ENCODE data around the gene A2ML1.
A peak's percentile ranks its signal among the peaks of the same experiment; 100 is the strongest.
"Not testable (repeated sequence)": the region's sequence is repeated elsewhere in the genome, so short reads cannot be mapped to it uniquely, and the experiment has no call there.

Gene A2ML1

DNA sequence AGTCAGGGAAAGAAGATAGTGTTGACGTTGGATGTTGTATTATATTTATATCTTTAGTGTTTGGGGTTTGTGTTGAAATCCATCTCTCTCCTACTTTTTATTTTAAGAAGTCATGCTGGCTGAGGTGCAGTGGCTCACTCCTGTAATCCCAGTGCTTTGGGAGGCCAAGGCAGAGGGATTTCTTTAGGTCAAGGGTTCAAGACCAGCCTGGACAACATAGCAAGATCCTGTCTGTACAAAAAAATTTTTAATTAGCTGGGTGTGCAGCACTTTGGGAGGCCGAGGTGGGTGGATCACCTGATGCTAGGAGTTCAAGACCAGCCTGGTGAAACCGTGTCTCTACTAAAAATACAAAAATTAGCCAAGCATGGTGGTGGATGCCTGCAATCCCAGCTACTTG, 23.9 kb downstream of the A2ML1 start:
- no peaks in the 10 kb centered on the region for H3K36me3 ChIP-seq
- H3K9me3 ChIP-seq (replicated peaks in 1 of 11), result no peaks in the 10 kb centered on the region
- H3K4me2 ChIP-seq, result no peak overlapping the region
- H3K9ac ChIP-seq, result no peak overlapping the region
- H3K27ac ChIP-seq, result no peak overlapping the region
- H3K4me3 ChIP-seq, result no peak overlapping the region
- no peak for TF ChIP-seq Cebpa-rat (IDR thresholded peaks at IDR 0.05)
- H3K4me1 ChIP-seq, result peaks cover 0 to 19% (median 9%) of the 10 kb centered on the region in 10 experiments; a peak in 13 of 20 replicates
- no peaks in the 10 kb centered on the region for H4K20me1 ChIP-seq
- no peaks in the 10 kb centered on the region for H3K27me3 ChIP-seq

DNA sequence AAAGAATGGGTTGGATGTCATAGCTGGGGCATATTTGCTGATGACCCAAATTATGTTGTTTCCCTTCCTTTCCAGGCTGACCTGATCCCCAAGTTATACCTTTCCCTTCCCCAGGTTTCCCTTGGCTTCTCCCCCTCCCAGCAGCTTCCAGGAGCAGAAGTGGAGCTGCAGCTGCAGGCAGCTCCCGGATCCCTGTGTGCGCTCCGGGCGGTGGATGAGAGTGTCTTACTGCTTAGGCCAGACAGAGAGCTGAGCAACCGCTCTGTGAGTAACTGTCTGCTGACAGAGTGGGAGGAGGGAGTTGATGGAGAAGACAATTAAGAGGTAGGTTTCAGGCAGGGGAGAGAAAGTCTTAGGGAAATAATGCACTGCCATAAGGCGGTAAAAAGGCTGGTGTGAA, 25.0 kb downstream of the A2ML1 start:
- Histone ChIP-seq H3K27me3 (no peaks in the 10 kb centered on the region), H3K4me1 (peaks cover 0 to 30% (median 20%) of the 10 kb centered on the region in 10 experiments; a peak in 14 of 20 replicates), H3K9me3 (replicated peaks in 1 of 11) (no peaks in the 10 kb centered on the region), H3K4me2 (no peak overlapping the region), H3K9ac (no peak overlapping the region), H4K20me1 (no peaks in the 10 kb centered on the region), H3K4me3 (no peak overlapping the region), H3K27ac (no peak overlapping the region), H3K36me3 (no peaks in the 10 kb centered on the region)
- TF ChIP-seq Cebpa-rat (IDR thresholded peaks at IDR 0.05), result no peak

DNA sequence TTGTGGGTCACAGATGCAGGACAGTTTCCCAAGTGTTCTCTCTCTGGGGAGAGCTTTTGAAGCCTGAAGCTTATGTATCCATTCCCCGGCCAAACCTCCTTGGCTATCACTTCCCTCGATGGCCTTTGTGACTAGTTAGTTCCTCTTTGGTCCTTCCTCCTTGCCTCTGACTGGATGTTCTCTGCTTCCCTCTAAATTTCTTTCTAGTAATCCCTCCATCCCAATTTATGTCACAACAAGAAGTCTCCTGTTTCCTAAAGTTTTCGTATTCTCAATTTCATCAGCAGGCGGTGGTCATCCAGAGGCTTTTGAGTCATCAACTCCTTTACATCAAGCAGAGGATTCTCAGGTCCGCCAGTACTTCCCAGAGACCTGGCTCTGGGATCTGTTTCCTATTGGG, 27.5 kb downstream of the A2ML1 start:
- H3K4me2 ChIP-seq, result peak overlapping the region in 7 of 11 experiments; percentile 10 to 64 (median 40); a peak in 11 of 22 replicates
- no peaks in the 10 kb centered on the region for H3K27me3 ChIP-seq
- peak overlapping the region in 6 of 11 experiments; percentile 18 to 49 (median 36); a peak in 7 of 22 replicates for H3K27ac ChIP-seq
- H3K36me3 ChIP-seq, result no peaks in the 10 kb centered on the region
- no peaks in the 10 kb centered on the region for H4K20me1 ChIP-seq
- H3K9ac ChIP-seq, result no peak overlapping the region
- peaks cover 0 to 37% (median 25%) of the 10 kb centered on the region in 10 experiments; a peak in 14 of 20 replicates for H3K4me1 ChIP-seq
- no peak overlapping the region for H3K4me3 ChIP-seq
- no peaks in the 10 kb centered on the region for H3K9me3 ChIP-seq (replicated peaks in 1 of 11)
- TF ChIP-seq Cebpa-rat (IDR thresholded peaks at IDR 0.05), result no peak

DNA sequence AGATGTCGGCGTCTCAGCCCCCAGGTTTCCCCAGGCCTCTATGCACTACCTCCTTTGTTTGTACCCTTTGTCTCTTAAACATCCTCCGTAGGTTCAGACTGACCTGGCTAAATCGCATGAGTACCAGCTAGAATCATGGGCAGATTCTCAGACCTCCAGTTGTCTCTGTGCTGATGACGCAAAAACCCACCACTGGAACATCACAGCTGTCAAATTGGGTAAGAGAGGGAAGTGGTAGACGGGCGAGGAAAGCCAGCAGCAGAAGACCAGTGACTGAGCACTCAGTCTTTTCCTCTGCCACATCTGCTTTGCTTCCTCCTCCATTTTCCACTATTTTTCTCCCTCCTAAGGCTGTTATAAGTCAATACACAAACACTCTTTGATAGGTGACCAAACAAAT, 29.7 kb downstream of the A2ML1 start:
- Histone ChIP-seq H3K9ac (peak overlapping the region in 3 of 11 experiments; percentile 17 to 31 (median 27); a peak in 4 of 22 replicates), H3K27ac (peak overlapping the region in 9 of 11 experiments; percentile 19 to 72 (median 68); a peak in 15 of 22 replicates), H3K4me3 (no peak overlapping the region), H3K27me3 (no peaks in the 10 kb centered on the region), H3K4me2 (peak overlapping the region in 7 of 11 experiments; percentile 41 to 75 (median 57); a peak in 13 of 22 replicates), H4K20me1 (no peaks in the 10 kb centered on the region), H3K4me1 (peaks cover 0 to 37% (median 25%) of the 10 kb centered on the region in 10 experiments; a peak in 14 of 20 replicates), H3K9me3 (replicated peaks in 1 of 11) (no peaks in the 10 kb centered on the region), H3K36me3 (no peaks in the 10 kb centered on the region)
- TF ChIP-seq Cebpa-rat (IDR thresholded peaks at IDR 0.05), result peak in 5 of 11 experiments; percentile 39 to 64 (median 57); a peak in 5 of 22 replicates

DNA sequence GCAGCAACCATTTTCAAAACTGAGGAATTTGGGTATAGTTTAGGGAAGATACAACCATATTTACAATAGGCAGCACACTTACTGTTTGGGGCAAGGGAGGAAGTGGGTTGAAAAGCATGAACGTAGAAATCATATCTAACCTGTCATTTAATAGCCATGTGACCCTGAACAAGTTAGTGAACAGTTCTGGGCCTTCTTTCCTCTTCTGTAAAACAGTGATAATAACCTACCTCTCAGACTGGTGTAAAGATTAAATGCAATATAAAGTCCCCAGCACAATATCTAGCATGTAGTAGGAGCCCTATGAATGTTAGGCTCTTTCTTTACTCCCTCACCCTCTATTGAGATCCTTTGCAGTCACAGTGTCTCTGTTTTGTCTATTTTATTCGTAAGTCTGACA, 33.5 kb downstream of the A2ML1 start:
- H3K9ac ChIP-seq, result no peak overlapping the region
- no peaks in the 10 kb centered on the region for H4K20me1 ChIP-seq
- H3K27me3 ChIP-seq, result no peaks in the 10 kb centered on the region
- TF ChIP-seq Cebpa-rat (IDR thresholded peaks at IDR 0.05), result no peak
- peaks cover 0 to 21% (median 16%) of the 10 kb centered on the region in 10 experiments; a peak in 13 of 20 replicates for H3K4me1 ChIP-seq
- H3K27ac ChIP-seq, result no peak overlapping the region
- H3K4me3 ChIP-seq, result no peak overlapping the region
- no peak overlapping the region for H3K4me2 ChIP-seq
- no peaks in the 10 kb centered on the region for H3K9me3 ChIP-seq (replicated peaks in 1 of 11)
- no peaks in the 10 kb centered on the region for H3K36me3 ChIP-seq

DNA sequence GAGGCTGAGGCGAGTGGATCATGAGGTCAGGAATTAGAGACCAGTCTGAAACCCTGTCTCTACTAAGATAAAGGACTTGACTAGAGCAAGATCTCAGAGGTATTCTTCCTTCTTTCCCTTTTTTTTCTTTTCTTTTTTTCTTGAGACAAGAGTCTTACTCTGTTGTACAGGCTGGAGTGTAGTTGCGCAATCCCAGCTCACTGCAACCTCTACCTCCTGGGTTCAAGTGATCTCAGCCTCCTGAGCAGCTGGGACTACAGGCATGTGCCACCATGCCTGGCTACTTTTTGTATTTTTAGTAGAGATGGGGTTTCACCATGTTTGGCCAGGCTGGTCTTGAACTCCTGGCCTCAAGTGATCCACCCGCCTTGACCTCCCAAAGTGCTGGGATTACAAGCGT, 37.0 kb downstream of the A2ML1 start:
- not testable (repeated sequence) for H3K4me2 ChIP-seq

DNA sequence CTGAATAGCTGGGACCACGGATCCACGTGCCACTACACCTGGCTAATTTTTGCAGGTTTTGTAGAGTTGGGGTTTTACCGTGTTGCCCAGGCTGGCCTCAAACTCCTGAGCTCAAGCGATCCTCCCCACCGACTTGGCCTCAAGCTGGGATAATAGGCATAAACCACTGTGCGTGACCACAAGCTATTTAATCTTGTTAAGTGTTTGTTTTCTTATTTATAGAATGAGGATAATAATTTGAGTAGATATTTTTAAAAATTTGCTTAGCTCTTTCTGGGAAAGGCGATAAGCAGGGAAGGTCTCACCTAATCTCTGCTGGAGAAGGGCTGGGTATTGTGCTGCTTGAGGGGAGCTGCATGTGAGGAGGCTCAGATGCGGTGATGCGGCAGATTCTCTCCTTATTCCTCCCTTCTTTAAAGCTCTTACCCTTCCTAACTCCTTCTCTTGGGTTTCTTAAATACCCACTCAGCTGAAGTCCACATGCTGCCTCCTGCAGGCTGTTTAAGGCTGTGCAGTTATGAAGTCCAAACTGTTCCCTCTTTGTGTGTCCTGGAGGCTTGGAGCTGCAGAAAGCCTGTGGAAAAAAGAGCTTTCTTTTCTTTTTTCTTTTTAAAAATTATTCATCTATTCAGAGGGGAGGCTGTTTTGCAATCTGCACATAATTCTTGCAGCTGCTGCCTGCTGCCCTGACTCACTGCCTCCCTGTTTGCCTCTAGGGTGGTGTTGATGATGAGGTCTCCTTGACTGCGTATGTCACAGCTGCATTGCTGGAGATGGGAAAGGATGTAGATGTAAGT, 37.9 kb downstream of the A2ML1 start:
- Histone ChIP-seq H3K4me1 (0 out of 20 replicates have a peak, but pooled peaks cover 0 to 4% (median 0%) of the 10 kb centered on the region in 10 experiments), H3K4me3 (no peak overlapping the region), H3K36me3 (no peaks in the 10 kb centered on the region), H3K9ac (no peak overlapping the region), H4K20me1 (no peaks in the 10 kb centered on the region), H3K9me3 (replicated peaks in 1 of 11) (no peaks in the 10 kb centered on the region), H3K27ac (no peak overlapping the region), H3K27me3 (no peaks in the 10 kb centered on the region), H3K4me2 (no peak overlapping the region)
- no peak for TF ChIP-seq Cebpa-rat (IDR thresholded peaks at IDR 0.05)

More for the DNA sequence above, 37.0 kb downstream of the A2ML1 start:
- H3K27me3 ChIP-seq; H3K27ac ChIP-seq; H3K9me3 ChIP-seq (replicated peaks in 1 of 11); H3K36me3 ChIP-seq; H3K9ac ChIP-seq; H3K4me1 ChIP-seq; H4K20me1 ChIP-seq; H3K4me3 ChIP-seq: not testable (repeated sequence)
- TF ChIP-seq Cebpa-rat (IDR thresholded peaks at IDR 0.05), result peak; percentile 37 to 93 (median 69); a peak in 15 of 22 replicates

DNA sequence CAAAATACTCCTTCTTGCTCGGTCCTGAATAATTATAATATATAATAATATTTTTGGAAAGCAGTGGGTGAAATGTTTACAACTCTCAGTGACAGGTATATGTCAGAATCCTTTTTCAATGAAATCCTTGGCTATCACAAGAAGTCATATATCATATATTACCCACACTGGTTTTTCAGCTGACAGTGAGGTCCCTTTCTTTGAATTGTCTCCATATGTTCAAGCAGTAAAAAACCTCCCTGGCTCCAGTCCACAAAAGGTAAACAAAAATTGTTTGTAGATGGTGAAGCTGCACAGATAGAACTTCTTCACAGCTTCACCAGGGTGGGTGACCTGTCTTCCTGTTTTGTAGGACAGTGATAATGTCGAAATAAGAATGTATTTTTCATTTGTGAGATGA, 44.0 kb downstream of the A2ML1 start:
- Histone ChIP-seq H3K9ac (no peak overlapping the region), H3K27me3 (no peaks in the 10 kb centered on the region), H4K20me1 (no peaks in the 10 kb centered on the region), H3K9me3 (replicated peaks in 1 of 11) (no peaks in the 10 kb centered on the region), H3K4me1 (no peaks in the 10 kb centered on the region), H3K36me3 (no peaks in the 10 kb centered on the region), H3K4me2 (no peak overlapping the region), H3K27ac (no peak overlapping the region), H3K4me3 (no peak overlapping the region)
- no peak for TF ChIP-seq Cebpa-rat (IDR thresholded peaks at IDR 0.05)

DNA sequence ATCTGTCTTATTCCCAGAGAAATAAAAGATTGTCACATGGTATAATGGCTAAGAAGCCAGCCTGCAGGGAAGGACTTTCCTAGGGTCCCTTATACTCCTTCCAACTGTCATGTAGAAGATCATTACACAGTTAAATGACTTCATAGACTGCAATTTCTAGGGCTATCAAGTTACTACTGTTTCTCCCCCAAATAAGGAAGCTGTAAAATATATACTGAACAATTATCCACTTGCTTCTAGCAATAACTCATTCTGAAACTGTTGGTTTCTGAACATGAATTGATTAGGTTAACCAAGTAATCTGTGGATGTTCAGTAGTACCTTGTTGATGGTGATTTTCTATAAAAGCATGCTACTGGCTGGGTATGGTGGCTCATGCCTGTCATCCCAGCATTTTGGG, 44.6 kb downstream of the A2ML1 start:
- Histone ChIP-seq H3K4me1 (no peaks in the 10 kb centered on the region), H3K36me3 (no peaks in the 10 kb centered on the region), H4K20me1 (no peaks in the 10 kb centered on the region), H3K4me2 (no peak overlapping the region), H3K9ac (no peak overlapping the region), H3K4me3 (no peak overlapping the region), H3K9me3 (replicated peaks in 1 of 11) (no peaks in the 10 kb centered on the region), H3K27me3 (no peaks in the 10 kb centered on the region), H3K27ac (no peak overlapping the region)
- TF ChIP-seq Cebpa-rat (IDR thresholded peaks at IDR 0.05), result no peak

DNA sequence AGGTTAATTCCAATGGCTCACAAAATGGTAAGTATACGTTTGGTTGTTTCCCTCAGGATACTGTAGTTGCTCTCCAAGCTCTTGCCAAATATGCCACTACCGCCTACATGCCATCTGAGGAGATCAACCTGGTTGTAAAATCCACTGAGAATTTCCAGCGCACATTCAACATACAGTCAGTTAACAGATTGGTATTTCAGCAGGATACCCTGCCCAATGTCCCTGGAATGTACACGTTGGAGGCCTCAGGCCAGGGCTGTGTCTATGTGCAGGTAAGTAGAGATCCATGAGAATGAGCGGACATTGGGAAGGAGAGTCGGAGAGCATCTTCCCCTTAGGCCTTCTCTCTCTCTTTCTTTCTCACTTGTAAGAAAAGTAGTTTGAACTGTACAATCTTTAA, 45.4 kb downstream of the A2ML1 start:
- no peaks in the 10 kb centered on the region for H3K4me1 ChIP-seq
- H3K4me2 ChIP-seq, result no peak overlapping the region
- TF ChIP-seq Cebpa-rat (IDR thresholded peaks at IDR 0.05), result no peak
- H3K9ac ChIP-seq, result no peak overlapping the region
- no peak overlapping the region for H3K4me3 ChIP-seq
- no peaks in the 10 kb centered on the region for H4K20me1 ChIP-seq
- H3K9me3 ChIP-seq (replicated peaks in 1 of 11), result no peaks in the 10 kb centered on the region
- no peak overlapping the region for H3K27ac ChIP-seq
- H3K36me3 ChIP-seq, result no peaks in the 10 kb centered on the region
- H3K27me3 ChIP-seq, result no peaks in the 10 kb centered on the region
